Hepatocyte (in vitro differentiated cells): Measurements from ENCODE around the gene NUDT14.

Experiments
- EZH2 ChIP-seq: fragments of 200-600 bp; sonication (generic); IDR thresholded peaks from 2 replicates; pipeline ENCODE4 v1.6.1; 2016; ENCODE audit warnings: antibody characterized with exemption, mild to moderate bottlenecking, borderline replicate concordance
- EZH2phosphoT487 ChIP-seq: fragments of 200-600 bp; sonication (generic); IDR thresholded peaks from one replicate; pipeline ENCODE4 v1.6.1; 2018; ENCODE audit warnings: antibody characterized with exemption, mild to moderate bottlenecking, low read depth, moderate library complexity; ENCODE audit not compliant: unreplicated experiment, severe bottlenecking
- TF ChIP-seq, protein P1 (sequence below): fragments of 200-600 bp; sonication (generic); IDR thresholded peaks from 2 replicates; pipeline ENCODE4 v1.5.1; 2016; ENCODE audit warnings: antibody characterized with exemption, mild to moderate bottlenecking; ENCODE audit not compliant: poor library complexity

DNA sequence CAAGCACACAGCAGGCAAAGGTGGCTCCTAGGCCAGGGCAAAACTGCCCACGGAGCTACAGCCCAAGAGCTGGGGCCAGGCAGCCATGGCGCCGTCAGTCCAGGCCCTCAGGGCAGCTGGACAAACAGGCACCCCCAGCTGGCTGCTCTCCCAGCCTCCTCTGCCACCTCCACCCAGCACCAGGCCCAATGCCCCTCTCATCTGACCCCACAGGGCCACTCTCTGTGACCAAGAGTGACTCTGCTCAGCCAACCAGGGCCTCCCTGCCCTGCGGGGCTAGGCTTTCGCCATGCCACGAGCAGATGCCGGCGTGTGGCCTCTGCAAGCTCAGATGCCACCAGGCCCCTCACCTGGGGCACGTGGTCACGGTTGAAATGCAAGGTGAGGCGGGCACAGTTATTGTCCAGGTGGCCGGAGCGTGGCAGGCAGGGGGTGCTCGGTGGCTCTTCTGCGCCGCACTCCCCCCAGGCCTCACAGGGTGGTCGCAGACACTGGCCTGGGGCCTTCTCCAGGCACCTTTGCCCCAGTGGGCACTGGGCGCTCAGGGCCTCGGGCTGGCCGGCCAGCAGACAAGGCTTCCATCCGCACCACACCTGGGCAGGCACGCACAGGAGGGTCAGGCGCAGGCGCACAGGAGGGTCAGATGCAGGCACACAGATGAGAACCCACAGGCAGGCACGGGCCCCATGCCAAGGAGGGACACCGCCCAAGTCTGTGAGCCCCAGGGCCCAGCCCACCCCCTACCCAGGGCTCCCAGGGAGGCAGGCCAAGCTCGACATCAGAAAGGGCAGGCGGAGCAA, 35.5 kb downstream of the NUDT14 start:
- TF ChIP-seq, protein P1, sequence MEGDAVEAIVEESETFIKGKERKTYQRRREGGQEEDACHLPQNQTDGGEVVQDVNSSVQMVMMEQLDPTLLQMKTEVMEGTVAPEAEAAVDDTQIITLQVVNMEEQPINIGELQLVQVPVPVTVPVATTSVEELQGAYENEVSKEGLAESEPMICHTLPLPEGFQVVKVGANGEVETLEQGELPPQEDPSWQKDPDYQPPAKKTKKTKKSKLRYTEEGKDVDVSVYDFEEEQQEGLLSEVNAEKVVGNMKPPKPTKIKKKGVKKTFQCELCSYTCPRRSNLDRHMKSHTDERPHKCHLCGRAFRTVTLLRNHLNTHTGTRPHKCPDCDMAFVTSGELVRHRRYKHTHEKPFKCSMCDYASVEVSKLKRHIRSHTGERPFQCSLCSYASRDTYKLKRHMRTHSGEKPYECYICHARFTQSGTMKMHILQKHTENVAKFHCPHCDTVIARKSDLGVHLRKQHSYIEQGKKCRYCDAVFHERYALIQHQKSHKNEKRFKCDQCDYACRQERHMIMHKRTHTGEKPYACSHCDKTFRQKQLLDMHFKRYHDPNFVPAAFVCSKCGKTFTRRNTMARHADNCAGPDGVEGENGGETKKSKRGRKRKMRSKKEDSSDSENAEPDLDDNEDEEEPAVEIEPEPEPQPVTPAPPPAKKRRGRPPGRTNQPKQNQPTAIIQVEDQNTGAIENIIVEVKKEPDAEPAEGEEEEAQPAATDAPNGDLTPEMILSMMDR, result no peak
- no peak for TF ChIP-seq EZH2phosphoT487
- no peak for TF ChIP-seq EZH2
